Mesenteric fat pad (tissue), 1 donor: ENCODE data around the gene DNASE1L1. TPM values are rescaled to one million over a fixed set of nuclear protein-coding genes. Genes with fewer than 3 reads are reported as not detected.

Experiments
- DNase-seq: peaks from one replicate; pipeline ENCODE4 v3.0.0-alpha.2; 2020; ENCODE audit warnings: low spot score
- microRNA-seq: library from miRNA; unstranded; fragments of <30 nt; microRNA quantifications from one replicate; pipeline ENCODE4 v1.2.0, GENCODE V29; 2020; ENCODE audit warnings: borderline number of aligned reads
- total RNA-seq: library from RNA; stranded (reverse); fragmentation: NEBNext Ultra II Directional; extraction: Animal tissue kit (Norgen Biotek cat#: 25700); gene quantifications from one replicate; pipeline ENCODE4 v1.2.1, GENCODE V29; 2021
- donor health status: DM: yes; HTN: yes; CAD: no.

Gene DNASE1L1
- total RNA-seq, 1 donor from 2014 or later: 18.9 TPM

- no peak for DNase-seq
These were observed 55.7 kb downstream of the DNASE1L1 start for GRCh38 chrX:154353172-154353843.

- no peak for DNase-seq
These were observed 56.6 kb downstream of the DNASE1L1 start for GRCh38 chrX:154352466-154352865.

GRCh38 chrX:154352012-154352401, 57.0 kb downstream of the DNASE1L1 start:
- no peak for DNase-seq

Small RNA genes within 50 kb of the gene (microRNA-seq; reads per million reads assigned to microRNA genes)
- gene MIR6858: not detected

Other genes starting within 250 kb of the DNASE1L1 start
- not detected for gene OPN1MW, start 226.7 kb downstream of the DNASE1L1 start, total RNA-seq
- not detected for gene OPN1MW2, start 189.5 kb downstream of the DNASE1L1 start, total RNA-seq
- not detected for gene OPN1MW3, start 151.7 kb downstream of the DNASE1L1 start, total RNA-seq
- not detected for gene TEX28, start 114.1 kb downstream of the DNASE1L1 start, total RNA-seq
- gene TKTL1, start 113.5 kb downstream of the DNASE1L1 start, total RNA-seq: 0.80 TPM
- 1,133 TPM for gene FLNA, start 34.6 kb downstream of the DNASE1L1 start, total RNA-seq
- gene EMD, start 30.0 kb downstream of the DNASE1L1 start, total RNA-seq: 57.4 TPM
- 2,424 TPM for gene RPL10, start 10.9 kb downstream of the DNASE1L1 start, total RNA-seq
- 32.4 TPM for gene TAFAZZIN, start 2.3 kb upstream of the DNASE1L1 start, total RNA-seq
- 72.5 TPM for gene ATP6AP1, start 19.4 kb upstream of the DNASE1L1 start, total RNA-seq
- gene GDI1, start 27.9 kb upstream of the DNASE1L1 start, total RNA-seq: 82.6 TPM
- 88.3 TPM for gene FAM50A, start 34.9 kb upstream of the DNASE1L1 start, total RNA-seq
- 57.2 TPM for gene PLXNA3, start 49.0 kb upstream of the DNASE1L1 start, total RNA-seq
- gene LAGE3, start 70.0 kb upstream of the DNASE1L1 start, total RNA-seq: 13.6 TPM
- gene UBL4A, start 77.4 kb upstream of the DNASE1L1 start, total RNA-seq: 29.1 TPM
- gene SLC10A3, start 81.4 kb upstream of the DNASE1L1 start, total RNA-seq: 30.4 TPM
- 36.5 TPM for gene FAM3A, start 107.0 kb upstream of the DNASE1L1 start, total RNA-seq
- gene G6PD, start 137.6 kb upstream of the DNASE1L1 start, total RNA-seq: 110 TPM
- gene IKBKG, start 138.4 kb upstream of the DNASE1L1 start, total RNA-seq: 29.8 TPM
- not detected for gene CTAG1A, start 175.9 kb upstream of the DNASE1L1 start, total RNA-seq
- not detected for gene CTAG1B, start 210.0 kb upstream of the DNASE1L1 start, total RNA-seq
- not detected for gene CTAG2, start 244.3 kb upstream of the DNASE1L1 start, total RNA-seq